Hepatocyte (in vitro differentiated cells): ENCODE measurements around the gene URI1. TPM values are rescaled to one million over a fixed set of nuclear protein-coding genes. Genes with fewer than 3 reads are reported as not detected.
"Not testable (repeated sequence)": the region's sequence is repeated elsewhere in the genome, so short reads cannot be mapped to it uniquely, and the experiment has no call there.

Source experiments
- DNase-seq: peaks from one replicate; pipeline ENCODE4 v3.0.0-alpha.2; 2016; ENCODE audit warnings: low spot score
- H2AFZ ChIP-seq: fragments of 200-600 bp; sonication (generic); 2 replicates; pipeline ENCODE4 v1.6.0; 2016; ENCODE audit warnings: antibody characterized with exemption, mild to moderate bottlenecking
- H3K27ac ChIP-seq: fragments of 200-600 bp; sonication (generic); 2 replicates; pipeline ENCODE4 v1.5.1; 2016; ENCODE audit warnings: mild to moderate bottlenecking
- H3K27me3 ChIP-seq: fragments of 200-600 bp; sonication (generic); 2 replicates; pipeline ENCODE4 v1.6.1; 2016
- H3K36me3 ChIP-seq: fragments of 200-600 bp; sonication (generic); replicated peaks from 2 replicates; pipeline ENCODE4 v1.5.1; 2016; ENCODE audit warnings: low read depth; ENCODE audit not compliant: insufficient read depth
- H3K4me1 ChIP-seq: fragments of 200-600 bp; sonication (generic); 2 replicates; pipeline ENCODE4 v1.5.1; 2016; ENCODE audit warnings: mild to moderate bottlenecking, moderate library complexity; ENCODE audit not compliant: insufficient read depth
- H3K4me2 ChIP-seq: fragments of 200-600 bp; sonication (generic); 2 replicates; pipeline ENCODE4 v1.6.0; 2016
- H3K4me3 ChIP-seq: fragments of 200-600 bp; sonication (generic); 2 replicates; pipeline ENCODE4 v1.5.1; 2016; ENCODE audit warnings: mild to moderate bottlenecking
- H3K79me2 ChIP-seq: fragments of 200-600 bp; sonication (generic); 2 replicates; pipeline ENCODE4 v1.6.0; 2017; ENCODE audit warnings: mild to moderate bottlenecking
- H3K9me2 ChIP-seq: fragments of 200-600 bp; sonication (generic); replicated peaks from 2 replicates; pipeline ENCODE4 v1.6.0; 2017; ENCODE audit warnings: mild to moderate bottlenecking; ENCODE audit not compliant: insufficient read depth
- H3K9me3 ChIP-seq: fragments of 200-600 bp; sonication (generic); 2 replicates; pipeline ENCODE4 v1.5.1; 2016; ENCODE audit warnings: low read depth, mild to moderate bottlenecking
- H4K20me1 ChIP-seq: fragments of 200-600 bp; sonication (generic); 2 replicates; pipeline ENCODE4 v1.6.0; 2016; ENCODE audit warnings: mild to moderate bottlenecking; ENCODE audit not compliant: insufficient read depth, poor library complexity, severe bottlenecking
- CTCF ChIP-seq: fragments of 200-600 bp; sonication (generic); IDR thresholded peaks from 2 replicates; pipeline ENCODE4 v1.5.1; 2016; ENCODE audit warnings: antibody characterized with exemption, mild to moderate bottlenecking; ENCODE audit not compliant: poor library complexity
- EZH2 ChIP-seq: fragments of 200-600 bp; sonication (generic); IDR thresholded peaks from 2 replicates; pipeline ENCODE4 v1.6.1; 2016; ENCODE audit warnings: antibody characterized with exemption, mild to moderate bottlenecking, borderline replicate concordance
- EZH2phosphoT487 ChIP-seq: fragments of 200-600 bp; sonication (generic); IDR thresholded peaks from one replicate; pipeline ENCODE4 v1.6.1; 2018; ENCODE audit warnings: antibody characterized with exemption, mild to moderate bottlenecking, low read depth, moderate library complexity; ENCODE audit not compliant: unreplicated experiment, severe bottlenecking
- WGBS: methylation state at CpG from one replicate; pipeline ENCODE4 v1.1.6; 2016; ENCODE audit warnings: low lambda C conversion rate; ENCODE audit errors: missing lambda C conversion rate; 5-methylcytosine and 5-hydroxymethylcytosine counted together
- polyA plus RNA-seq: library from polyadenylated mRNA; unstranded; fragments of >200 nt; fragmentation: Nextera tagmentation; extraction: Ambion mirVana; gene quantifications from 2 replicates; pipeline ENCODE4 v1.2.1, GENCODE V29; 2016
- total RNA-seq: library from RNA; depleted of rRNA; stranded (reverse); fragments of >200 nt; gene quantifications from 2 replicates; pipeline ENCODE4 v1.2.3, GENCODE V29; 2014

URI1 gene
- total and polyA plus RNA-seq, 2 experiments from 2014 or later, result 50.0 to 66.7 TPM

GRCh38 chr19:29964171-29964570 is 22.1 kb downstream of the URI1 start:
- H3K27me3 ChIP-seq, result no peaks in the 10 kb centered on the region
- H3K4me3 ChIP-seq, result no peak overlapping the region
- 94% methylated on average over 5 of the region's 5 CpGs for WGBS
- peak overlapping the region; percentile 13 for H3K4me2 ChIP-seq
- H3K36me3 ChIP-seq, result no peaks in the 10 kb centered on the region
- peaks cover 98% of the 10 kb centered on the region for H3K79me2 ChIP-seq
- H3K9me2 ChIP-seq, result no peaks in the 10 kb centered on the region
- H3K9me3 ChIP-seq, result no peaks in the 10 kb centered on the region
- peak overlapping the region; percentile 7 for H3K27ac ChIP-seq
- no peak for DNase-seq
- TF ChIP-seq EZH2phosphoT487 (no peak), EZH2 (no peak), CTCF (no peak)
- peaks cover 77% of the 10 kb centered on the region for H4K20me1 ChIP-seq
- no peak overlapping the region for H2AFZ ChIP-seq
- peaks cover 15% of the 10 kb centered on the region for H3K4me1 ChIP-seq

- Histone ChIP-seq H3K4me3 (no peak overlapping the region), H3K79me2 (peaks cover 98% of the 10 kb centered on the region), H3K4me1 (peaks cover 15% of the 10 kb centered on the region), H3K27me3 (no peaks in the 10 kb centered on the region), H3K27ac (no peak overlapping the region), H3K9me3 (no peaks in the 10 kb centered on the region), H3K9me2 (no peaks in the 10 kb centered on the region), H2AFZ (no peak overlapping the region), H3K4me2 (no peak overlapping the region), H3K36me3 (no peaks in the 10 kb centered on the region), H4K20me1 (peaks cover 86% of the 10 kb centered on the region)
- WGBS, result 81% methylated on average over 4 of the region's 4 CpGs
- DNase-seq, result no peak
- TF ChIP-seq CTCF (no peak), EZH2phosphoT487 (no peak)
These were observed 23.5 kb downstream of the URI1 start for GRCh38 chr19:29965492-29965891.

GRCh38 chr19:29966142-29966541 is 24.1 kb downstream of the URI1 start:
- H3K9me2 ChIP-seq, H3K4me3 ChIP-seq, DNase-seq, H2AFZ ChIP-seq, H3K27me3 ChIP-seq, H3K36me3 ChIP-seq, H3K27ac ChIP-seq, H3K9me3 ChIP-seq: not testable (repeated sequence)
- Histone ChIP-seq H3K4me2 (peak overlapping the region; percentile 13), H4K20me1 (peaks cover 84% of the 10 kb centered on the region), H3K4me1 (peaks cover 15% of the 10 kb centered on the region), H3K79me2 (peaks cover 98% of the 10 kb centered on the region)
- WGBS, result 84% methylated on average over 3 of the region's 3 CpGs

GRCh38 chr19:29966588-29967249 is 24.7 kb downstream of the URI1 start:
- no peaks in the 10 kb centered on the region for H3K9me3 ChIP-seq
- H3K4me1 ChIP-seq, result peaks cover 15% of the 10 kb centered on the region
- no peak overlapping the region for H3K27ac ChIP-seq
- H3K27me3 ChIP-seq, result no peaks in the 10 kb centered on the region
- peak overlapping the region; percentile 13 for H3K4me2 ChIP-seq
- no peaks in the 10 kb centered on the region for H3K9me2 ChIP-seq
- H3K4me3 ChIP-seq, result no peak overlapping the region
- peaks cover 86% of the 10 kb centered on the region for H4K20me1 ChIP-seq
- no peak overlapping the region for H2AFZ ChIP-seq
- DNase-seq, result no peak
- H3K36me3 ChIP-seq, result no peaks in the 10 kb centered on the region
- H3K79me2 ChIP-seq, result peaks cover 98% of the 10 kb centered on the region
- TF ChIP-seq EZH2phosphoT487 (no peak), CTCF (peak; percentile 32)
